Muscle of back (tissue), 13 donors: ENCODE measurements around the gene SNX3. TPM values are rescaled to one million over a fixed set of nuclear protein-coding genes. Genes with fewer than 3 reads are reported as not detected.
A peak's percentile ranks its signal among the peaks of the same experiment; 100 is the strongest.
"Not testable (repeated sequence)": the region's sequence is repeated elsewhere in the genome, so short reads cannot be mapped to it uniquely, and the experiment has no call there.

Experiments used
- DNase-seq, 3 donors: peaks; one replicate each; pipeline versions ENCODE4 v3.0.0 to v3.0.0-alpha.2; 2013
- long read RNA-seq, 9 donors: transcript quantifications; one replicate each; lab custom pipeline, GENCODE V29; 2026
- polyA plus RNA-seq, 10 donors: library from polyadenylated mRNA; unstranded; fragments of 120-200 nt; gene quantifications; one replicate each; pipeline ENCODE4 v1.2.1, GENCODE V29; 2013; ENCODE audit not compliant: insufficient read length in 10 of 10

SNX3 gene
- 100 to 1,000 TPM; 217 to 256 (median 247) TPM for polyA plus RNA-seq
- long read RNA-seq, donor 1, transcript SNX3-201 (4 exons, 1,755 nt) = major isoform, 51 of 62 reads
- long read RNA-seq, donor 1, partial matches to known transcripts = 8 of 62 reads
- long read RNA-seq, donor 1, other reads (novel, unspliced or antisense) = 0 of 62 reads
- long read RNA-seq, donor 2, transcript SNX3-201 (4 exons, 1,755 nt) = major isoform, 63 of 75 reads
- long read RNA-seq, donor 2, partial matches to known transcripts = 9 of 75 reads
- long read RNA-seq, donor 2, other reads (novel, unspliced or antisense) = 0 of 75 reads
- long read RNA-seq, donor 3 = 0 reads
- long read RNA-seq, donor 4, transcript SNX3-201 (4 exons, 1,755 nt) = major isoform, 51 of 62 reads
- long read RNA-seq, donor 4, partial matches to known transcripts = 9 of 62 reads
- long read RNA-seq, donor 4, other reads (novel, unspliced or antisense) = 0 of 62 reads
- long read RNA-seq, donor 5, transcript SNX3-202 (4 exons, 890 nt) = minor isoform, 7 of 139 reads
- long read RNA-seq, donor 5, transcript SNX3-201 (4 exons, 1,755 nt) = major isoform, 86 of 139 reads
- long read RNA-seq, donor 5, partial matches to known transcripts = 45 of 139 reads
- long read RNA-seq, donor 5, other reads (novel, unspliced or antisense) = 0 of 139 reads
- long read RNA-seq, donor 6, transcript SNX3-201 (4 exons, 1,755 nt) = major isoform, 77 of 120 reads
- long read RNA-seq, donor 6, partial matches to known transcripts = 39 of 120 reads
- long read RNA-seq, donor 6, other reads (novel, unspliced or antisense) = 0 of 120 reads
- long read RNA-seq, donor 7, transcript SNX3-201 (4 exons, 1,755 nt) = major isoform, 67 of 74 reads
- long read RNA-seq, donor 7, partial matches to known transcripts = 5 of 74 reads
- long read RNA-seq, donor 7, other reads (novel, unspliced or antisense) = 0 of 74 reads
- long read RNA-seq, donor 8, transcript SNX3-201 (4 exons, 1,755 nt) = major isoform, 36 of 63 reads
- long read RNA-seq, donor 8, transcript SNX3-202 (4 exons, 890 nt) = minor isoform, 5 of 63 reads
- long read RNA-seq, donor 8, partial matches to known transcripts = 21 of 63 reads
- long read RNA-seq, donor 8, other reads (novel, unspliced or antisense) = 0 of 63 reads
- long read RNA-seq, donor 9, transcript SNX3-201 (4 exons, 1,755 nt) = major isoform, 10 of 10 reads
- long read RNA-seq, donor 9, partial matches to known transcripts = 0 of 10 reads
- long read RNA-seq, donor 9, other reads (novel, unspliced or antisense) = 0 of 10 reads

- DNase-seq = peak; percentile 96 to 99 (median 96)
These were observed at the start of gene SNX3 for GRCh38 chr6:108260809-108261569. Gene SNX3 (minus strand): TSS chr6:108261040. CDS start chr6:108260921, 119 bp downstream.

GRCh38 chr6:108309844-108310243, 49.0 kb upstream of the SNX3 start:
- DNase-seq = no peak

GRCh38 chr6:108308641-108309040, 47.8 kb upstream of the SNX3 start:
- not testable (repeated sequence) for DNase-seq

GRCh38 chr6:108304646-108305045, 43.8 kb upstream of the SNX3 start:
- DNase-seq = no peak

- no peak for DNase-seq
These were observed 41.5 kb upstream of the SNX3 start for GRCh38 chr6:108302386-108302785.

- DNase-seq = no peak
These were observed 34.8 kb upstream of the SNX3 start for GRCh38 chr6:108295676-108296075.

GRCh38 chr6:108294727-108295625, 34.1 kb upstream of the SNX3 start, which contains the start of gene AFG1L:
Gene AFG1L (plus strand): TSS chr6:108295054. CDS start chr6:108295080, 26 bp downstream.
- peak; percentile 88 to 98 (median 92) for DNase-seq

- no peak for DNase-seq
These were observed 33.5 kb upstream of the SNX3 start for GRCh38 chr6:108294297-108294726.

GRCh38 chr6:108293527-108294296, 32.9 kb upstream of the SNX3 start:
- DNase-seq = no peak

- DNase-seq = not testable (repeated sequence)
These were observed 31.7 kb upstream of the SNX3 start for GRCh38 chr6:108292561-108292960.

- DNase-seq = no peak
These were observed 30.3 kb upstream of the SNX3 start for GRCh38 chr6:108291091-108291490.

- no peak for DNase-seq
These were observed 27.9 kb upstream of the SNX3 start for GRCh38 chr6:108288742-108289141.

GRCh38 chr6:108287373-108287772, 26.5 kb upstream of the SNX3 start:
- DNase-seq = no peak

- no peak for DNase-seq
These were observed 25.5 kb upstream of the SNX3 start for GRCh38 chr6:108286366-108286765.

GRCh38 chr6:108285381-108285780, 24.5 kb upstream of the SNX3 start:
- DNase-seq = no peak

GRCh38 chr6:108277831-108278230, 17.0 kb upstream of the SNX3 start:
- DNase-seq = no peak

- DNase-seq = no peak
These were observed 16.5 kb upstream of the SNX3 start for GRCh38 chr6:108277295-108277694.

GRCh38 chr6:108275976-108276375, 15.1 kb upstream of the SNX3 start:
- DNase-seq = no peak

- no peak for DNase-seq
These were observed 13.7 kb upstream of the SNX3 start for GRCh38 chr6:108274546-108274945.
